ENCODE measurements around the gene MYMX.

- TF ChIP-seq CTCF (IDR thresholded peaks at IDR 0.05) = peak; percentile 81 to 94 (median 88)
- TF ChIP-seq POLR2A (IDR thresholded peaks at IDR 0.05) = no peak
These were observed 43.8 kb upstream of the MYMX start for GRCh38 chr6:44172731-44173500.

Data from esophagus squamous epithelium (tissue), 4 donors.